Chondrocyte (in vitro differentiated cells): ENCODE measurements around the gene CSF3R. TPM values are rescaled to one million over a fixed set of nuclear protein-coding genes. Genes with fewer than 3 reads are reported as not detected.

Experiments
- DNase-seq: peaks from one replicate; pipeline ENCODE4 v3.0.0; 2021; ENCODE audit warnings: mixed read lengths, low spot score
- H3K27ac Mint-ChIP-seq: one replicate; pipeline ENCODE4 v1.8.0; 2021; ENCODE audit warnings: mild to moderate bottlenecking, moderate library complexity, mixed read lengths; ENCODE audit not compliant: unreplicated experiment
- H3K27me3 Mint-ChIP-seq: 2 replicates; pipeline ENCODE4 v1.8.0; 2021; ENCODE audit warnings: low read depth, mixed read lengths
- H3K36me3 Mint-ChIP-seq: 2 replicates; pipeline ENCODE4 v1.8.0; 2021; ENCODE audit warnings: low read depth, mixed read lengths
- H3K4me1 Mint-ChIP-seq: 2 replicates; pipeline ENCODE4 v1.8.0; 2021; ENCODE audit warnings: low read depth, mild to moderate bottlenecking, mixed read lengths
- H3K4me3 Mint-ChIP-seq: one replicate; pipeline ENCODE4 v1.8.0; 2021; ENCODE audit warnings: mild to moderate bottlenecking, moderate library complexity, mixed read lengths; ENCODE audit not compliant: unreplicated experiment
- H3K9me3 Mint-ChIP-seq: 2 replicates; pipeline ENCODE4 v1.8.0; 2021; ENCODE audit warnings: low read depth, mixed read lengths
- CTCF ChIP-seq: fragments of 200-600 bp; sonication (generic); IDR thresholded peaks from 2 replicates; pipeline ENCODE4 v1.5.0; 2021; ENCODE audit warnings: antibody characterized with exemption, mild to moderate bottlenecking, moderate library complexity
- total RNA-seq: library from RNA; stranded (reverse); gene quantifications from 3 replicates; pipeline ENCODE4 v1.2.1, GENCODE V29; 2021

CSF3R gene
- total RNA-seq, 1 donor from 2014 or later, result not detected

- Mint-ChIP-seq H3K4me1 (no peaks in the 10 kb centered on the region), H3K4me3 (no peak overlapping the region), H3K9me3 (no peaks in the 10 kb centered on the region), H3K27me3 (peaks cover 43% of the 10 kb centered on the region), H3K36me3 (no peaks in the 10 kb centered on the region), H3K27ac (no peak overlapping the region)
- no peak for DNase-seq
- no peak for TF ChIP-seq CTCF
Observed at GRCh38 chr1:36486093-36486438, 3.4 kb upstream of the CSF3R start.

GRCh38 chr1:36484099-36484498, 1.4 kb upstream of the CSF3R start:
- Mint-ChIP-seq H3K9me3 (no peaks in the 10 kb centered on the region), H3K4me1 (no peaks in the 10 kb centered on the region), H3K36me3 (no peaks in the 10 kb centered on the region), H3K27ac (no peak overlapping the region), H3K27me3 (peaks cover 49% of the 10 kb centered on the region), H3K4me3 (no peak overlapping the region)
- TF ChIP-seq CTCF, result no peak
- no peak for DNase-seq

GRCh38 chr1:36481771-36482723, 666 bp downstream of the CSF3R start:
- H3K27me3 Mint-ChIP-seq, result peaks cover 37% of the 10 kb centered on the region
- H3K36me3 Mint-ChIP-seq, result no peaks in the 10 kb centered on the region
- no peaks in the 10 kb centered on the region for H3K9me3 Mint-ChIP-seq
- no peak overlapping the region for H3K4me3 Mint-ChIP-seq
- no peak overlapping the region for H3K27ac Mint-ChIP-seq
- no peaks in the 10 kb centered on the region for H3K4me1 Mint-ChIP-seq
- DNase-seq, result no peak
- TF ChIP-seq CTCF, result no peak

- H3K4me1 Mint-ChIP-seq, result no peaks in the 10 kb centered on the region
- no peaks in the 10 kb centered on the region for H3K9me3 Mint-ChIP-seq
- DNase-seq, result no peak
- H3K4me3 Mint-ChIP-seq, result no peak overlapping the region
- H3K36me3 Mint-ChIP-seq, result no peaks in the 10 kb centered on the region
- TF ChIP-seq CTCF, result no peak
- no peak overlapping the region for H3K27ac Mint-ChIP-seq
- H3K27me3 Mint-ChIP-seq, result peaks cover 34% of the 10 kb centered on the region
Observed at GRCh38 chr1:36481091-36481490, 1.6 kb downstream of the CSF3R start.

GRCh38 chr1:36480161-36480560, 2.6 kb downstream of the CSF3R start:
- no peak for TF ChIP-seq CTCF
- no peaks in the 10 kb centered on the region for H3K9me3 Mint-ChIP-seq
- no peak overlapping the region for H3K4me3 Mint-ChIP-seq
- H3K27ac Mint-ChIP-seq, result no peak overlapping the region
- H3K4me1 Mint-ChIP-seq, result no peaks in the 10 kb centered on the region
- DNase-seq, result no peak
- peaks cover 28% of the 10 kb centered on the region for H3K27me3 Mint-ChIP-seq
- H3K36me3 Mint-ChIP-seq, result no peaks in the 10 kb centered on the region
